Esophagus squamous epithelium (tissue), 5 donors: ENCODE results near the gene OTOA. TPM values are rescaled to one million over a fixed set of nuclear protein-coding genes. Genes with fewer than 3 reads are reported as not detected.

ENCODE experiments used
- DNase-seq: peaks from one replicate; lab custom pipeline; 2025; lab: John Stamatoyannopoulos, UW
- H3K27ac ChIP-seq, 4 donors: fragments of 200-600 bp; sonication (generic); one replicate each; pipeline ENCODE4 v1.5.1; 2016 to 2019; ENCODE audit warnings: mild to moderate bottlenecking in 1 of 4
- H3K27me3 ChIP-seq, 4 donors: fragments of 200-600 bp; sonication (generic); 1 replicate in 3 of 4; 2 replicates in 1 of 4; pipeline versions ENCODE4 v1.5.1 to v1.6.0; 2017 to 2021; ENCODE audit warnings: antibody characterized with exemption in 1 of 4
- H3K36me3 ChIP-seq, 3 donors: fragments of 200-600 bp; sonication (generic); one replicate each; pipeline ENCODE4 v1.5.1; 2016 to 2019
- H3K4me1 ChIP-seq, 3 donors: fragments of 200-600 bp; sonication (generic); one replicate each; pipeline ENCODE4 v1.5.1; 2017 to 2019
- H3K4me3 ChIP-seq, 4 donors: fragments of 200-600 bp; sonication (generic); 1 replicate in 3 of 4; 2 replicates in 1 of 4; pipeline ENCODE4 v1.5.1; 2016 to 2019; ENCODE audit warnings: mild to moderate bottlenecking in 2 of 4, moderate library complexity in 1 of 4
- H3K9me3 ChIP-seq, 3 donors: fragments of 200-600 bp; sonication (generic); one replicate each; pipeline ENCODE4 v1.5.1; 2016 to 2019
- CTCF ChIP-seq, 6 experiments: fragments of 450-650 bp in 4 of 6; fragments of 200-600 bp in 2 of 6; sonication (generic) in 2 of 6; IDR thresholded peaks; one replicate each; pipeline ENCODE4 v1.5.1; 2016 to 2019; ENCODE audit warnings: antibody characterized with exemption in 6 of 6, mild to moderate bottlenecking in 4 of 6, moderate library complexity in 4 of 6
- POLR2A ChIP-seq, 4 donors: fragments of 450-650 bp; IDR thresholded peaks; one replicate each; pipeline ENCODE4 v1.6.1; 2017; ENCODE audit warnings: antibody characterized with exemption in 4 of 4, mild to moderate bottlenecking in 4 of 4, moderate library complexity in 3 of 4
- WGBS, 2 donors: methylation state at CpG; one replicate each; pipeline ENCODE4 v1.1.5; 2018; 5-methylcytosine and 5-hydroxymethylcytosine counted together
- intact Hi-C: fragments of 100-400 bp; cut with DNase I; formaldehyde crosslinking; loops from one replicate; pipeline ENCODE4 v1.15.0; 2022
- total RNA-seq, 4 donors: library from RNA; depleted of rRNA; stranded (reverse); fragments of >200 nt; gene quantifications; one replicate each; pipeline ENCODE4 v1.1.0, GENCODE V29; 2016
- donor health status: DM: yes; HTN: yes; CAD: no.

OTOA gene
- total RNA-seq, 4 donors from 2014 or later = 0.11 to 0.38 TPM; not detected in 2

GRCh38 chr16:21697032-21697431 lies 33.3 kb downstream of the OTOA start:
- DNase-seq = no peak
- H3K9me3 ChIP-seq = no peaks in the 10 kb centered on the region
- H3K4me1 ChIP-seq = no peaks in the 10 kb centered on the region
- no peaks in the 10 kb centered on the region for H3K27me3 ChIP-seq
- H3K36me3 ChIP-seq = no peaks in the 10 kb centered on the region
- TF ChIP-seq POLR2A (IDR thresholded peaks at IDR 0.05) = no peak
- no peak for TF ChIP-seq CTCF (IDR thresholded peaks at IDR 0.05)
- H3K4me3 ChIP-seq = no peak overlapping the region
- intact Hi-C loops = no loop called here
- H3K27ac ChIP-seq = no peak overlapping the region
- WGBS, 2 donors = 94% methylated on average over 5 of the region's 5 CpGs

GRCh38 chr16:21698169-21699032 lies 34.6 kb downstream of the OTOA start:
- no peak for DNase-seq
- H3K36me3 ChIP-seq = no peaks in the 10 kb centered on the region
- no peaks in the 10 kb centered on the region for H3K4me1 ChIP-seq
- 75 to 78% methylated on average over 9 of the region's 9 CpGs for WGBS, 2 donors
- H3K27me3 ChIP-seq = no peaks in the 10 kb centered on the region
- TF ChIP-seq CTCF (IDR thresholded peaks at IDR 0.05) = no peak
- TF ChIP-seq POLR2A (IDR thresholded peaks at IDR 0.05) = no peak
- intact Hi-C loops = no loop called here
- H3K9me3 ChIP-seq = no peaks in the 10 kb centered on the region
- no peak overlapping the region for H3K27ac ChIP-seq
- H3K4me3 ChIP-seq = no peak overlapping the region

GRCh38 chr16:21701271-21701670 lies 37.5 kb downstream of the OTOA start:
- Histone ChIP-seq H3K4me1 (no peaks in the 10 kb centered on the region), H3K27me3 (no peaks in the 10 kb centered on the region), H3K4me3 (no peak overlapping the region), H3K36me3 (no peaks in the 10 kb centered on the region), H3K9me3 (no peaks in the 10 kb centered on the region), H3K27ac (no peak overlapping the region)
- intact Hi-C loops = no loop called here
- TF ChIP-seq CTCF (IDR thresholded peaks at IDR 0.05) (no peak), POLR2A (IDR thresholded peaks at IDR 0.05) (no peak)
- no peak for DNase-seq
- 31 to 71% methylated on average over 2 of the region's 2 CpGs for WGBS, 2 donors

GRCh38 chr16:21702276-21702675 lies 38.5 kb downstream of the OTOA start:
- Histone ChIP-seq H3K4me1 (no peaks in the 10 kb centered on the region), H3K36me3 (no peaks in the 10 kb centered on the region), H3K27ac (no peak overlapping the region), H3K4me3 (no peak overlapping the region), H3K27me3 (no peaks in the 10 kb centered on the region), H3K9me3 (no peaks in the 10 kb centered on the region)
- TF ChIP-seq CTCF (IDR thresholded peaks at IDR 0.05) (no peak), POLR2A (IDR thresholded peaks at IDR 0.05) (no peak)
- intact Hi-C loops = no loop called here
- WGBS, 2 donors = 55 to 61% methylated on average over 3 of the region's 3 CpGs
- DNase-seq = no peak

- no peak for TF ChIP-seq CTCF (IDR thresholded peaks at IDR 0.05)
- Histone ChIP-seq H3K27me3 (no peaks in the 10 kb centered on the region), H3K4me1 (peaks cover 0 to 3% (median under 1%) of the 10 kb centered on the region in 3 donors), H3K9me3 (no peaks in the 10 kb centered on the region), H3K4me3 (no peak overlapping the region), H3K36me3 (no peaks in the 10 kb centered on the region), H3K27ac (no peak overlapping the region)
- 15 to 43% methylated on average over 2 of the region's 2 CpGs for WGBS, 2 donors
- DNase-seq = no peak
- intact Hi-C loops = no loop called here
Observed at GRCh38 chr16:21703156-21703555, 39.4 kb downstream of the OTOA start.
